GM12892 (cell line): ENCODE data around the gene ITGB7.

Experiments
- POLR2A ChIP-seq: IDR thresholded peaks from 2 replicates; pipeline ENCODE4 v1.6.1; 2011; ENCODE audit warnings: low read depth, low read length, control low read depth
- POLR2AphosphoS5 ChIP-seq: IDR thresholded peaks from 2 replicates; pipeline ENCODE4 v1.6.1; 2011; ENCODE audit warnings: low read depth, low read length, control low read depth
- TAF1 ChIP-seq: IDR thresholded peaks from 2 replicates; pipeline ENCODE4 v1.6.1; 2011; ENCODE audit warnings: low read depth, mild to moderate bottlenecking, control low read depth, low read length, borderline replicate concordance

DNA sequence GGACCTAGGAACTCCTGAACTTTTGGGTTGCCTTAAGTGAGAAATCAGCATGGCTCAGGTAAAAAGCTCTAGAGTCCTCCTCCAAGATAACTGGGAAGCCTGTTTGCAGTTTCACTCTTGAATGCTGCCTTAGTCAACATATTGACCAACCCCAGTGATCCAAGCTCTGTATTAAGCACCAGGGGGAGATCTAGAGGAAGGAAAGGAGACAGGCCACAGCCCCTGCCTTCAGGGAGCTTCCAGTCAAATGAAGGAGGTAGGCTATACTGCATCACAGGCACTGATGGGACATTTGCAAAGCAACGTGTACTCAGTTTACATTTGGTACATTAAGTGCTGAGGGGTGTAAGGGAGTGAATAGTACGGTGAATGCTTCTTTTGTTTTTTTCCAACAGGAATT is 25.1 kb downstream of the ITGB7 start:
- TF ChIP-seq TAF1 (no peak), POLR2AphosphoS5 (no peak), POLR2A (no peak)
